Activated CD8-positive, alpha-beta memory T cell treated with anti-CD3 and anti-CD28 coated beads for 48 hours (primary cell): Measurements from ENCODE around the gene CDH4.

Experiments used
- DNase-seq, 3 experiments: peaks; one replicate each; pipeline ENCODE4 v3.0.0-alpha.2; 2020; ENCODE audit warnings: low read depth in 2 of 3, low spot score in 2 of 3

Gene CDH4

DNA sequence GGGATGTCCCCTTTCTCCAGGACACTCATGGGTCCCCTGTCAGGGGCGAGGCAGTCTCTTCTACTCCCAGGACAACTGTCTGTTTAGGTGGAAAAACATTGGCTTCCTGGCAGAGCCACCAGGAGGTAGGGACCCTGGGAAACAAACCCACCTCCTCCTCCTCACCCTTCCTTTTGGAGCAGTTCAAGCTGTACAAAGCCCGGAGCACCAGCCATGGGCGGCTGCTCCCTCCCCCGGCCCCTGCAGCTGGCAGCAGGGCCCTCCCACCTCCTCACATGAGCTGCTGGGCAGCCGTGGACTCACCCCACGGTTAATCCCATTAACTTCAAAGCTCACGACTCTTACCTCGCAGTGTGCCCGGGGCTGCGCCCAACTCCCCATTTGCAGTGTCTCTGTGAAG, 48.6 kb downstream of the CDH4 start:
- DNase-seq: no peak

DNA sequence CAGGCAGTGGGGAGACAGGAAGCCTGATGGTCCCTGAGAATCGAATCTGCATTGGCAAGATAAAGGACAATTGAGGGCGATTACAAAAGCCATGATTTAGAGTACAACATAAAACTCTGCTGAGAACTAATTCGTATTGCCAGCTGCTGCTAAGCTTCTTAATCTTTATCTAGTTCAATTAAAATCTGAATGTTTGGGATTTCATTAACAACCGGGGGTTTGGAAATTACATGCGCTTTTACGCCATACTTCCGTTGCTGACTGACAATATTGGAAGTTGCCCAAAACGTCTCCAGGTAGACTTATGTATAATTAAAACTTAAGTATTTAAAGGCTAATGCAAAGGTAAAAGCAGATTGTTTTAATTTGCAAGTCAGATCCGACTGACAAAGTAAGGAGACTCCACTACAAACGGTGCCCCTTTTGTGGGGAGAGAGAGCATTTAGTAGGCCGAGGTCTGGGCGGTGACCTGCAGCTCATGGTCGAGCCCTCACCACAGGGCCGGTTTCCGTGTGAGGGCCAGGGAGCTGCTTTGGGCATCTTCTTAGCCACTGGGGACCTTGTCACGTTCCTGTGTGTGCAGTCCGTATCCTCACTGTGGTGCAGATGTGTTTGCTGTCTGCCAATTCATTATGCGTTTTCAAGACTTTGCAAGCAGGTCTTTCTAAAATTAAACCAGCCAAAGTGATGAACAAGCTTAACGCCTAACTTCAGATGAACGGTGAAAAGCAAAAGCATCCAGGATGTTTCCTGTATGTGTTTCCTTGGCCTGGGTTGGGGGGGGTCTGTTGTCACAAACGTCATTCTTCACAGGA, 49.9 kb downstream of the CDH4 start:
- no peak for DNase-seq

DNA sequence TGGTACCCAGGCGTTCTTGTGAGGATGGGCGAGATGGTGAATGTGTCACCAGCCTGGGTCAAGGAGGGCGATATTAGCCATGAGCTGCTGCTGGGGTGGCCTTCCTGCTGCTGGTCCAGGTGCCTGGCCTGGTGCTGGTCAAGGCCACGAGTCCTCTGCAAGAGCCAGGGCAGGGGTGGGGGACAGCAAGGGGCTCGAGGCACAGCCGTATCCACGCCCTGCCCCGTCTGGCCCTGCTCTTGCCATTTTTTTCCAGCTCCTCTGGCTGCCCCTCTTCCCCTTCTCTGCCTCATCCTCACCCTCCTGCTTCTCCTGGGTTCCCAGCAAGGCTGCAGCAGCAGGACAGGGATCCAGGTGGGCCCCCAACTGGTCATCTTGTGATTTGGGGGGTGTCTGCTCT, 51.2 kb downstream of the CDH4 start:
- DNase-seq: no peak

DNA sequence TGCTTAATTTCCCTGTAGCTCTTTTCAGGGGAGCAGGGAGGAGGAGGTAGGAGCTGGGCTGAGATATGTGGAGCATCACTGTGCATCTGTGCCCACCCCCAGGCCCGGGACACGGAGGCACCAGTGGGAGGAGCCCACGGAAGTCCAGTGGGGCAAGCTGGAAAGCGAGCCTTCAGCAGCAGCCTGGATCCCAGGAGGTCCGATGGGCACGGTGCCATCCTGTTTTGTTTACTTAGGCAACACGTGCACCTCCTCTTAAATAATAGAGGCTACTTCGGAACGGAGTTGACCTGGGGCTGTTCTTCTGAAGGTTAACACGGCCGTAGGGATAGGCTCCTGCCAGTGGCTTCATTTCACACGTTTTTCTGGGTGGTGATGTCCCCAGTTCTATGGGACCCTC, 51.6 kb downstream of the CDH4 start:
- no peak for DNase-seq

DNA sequence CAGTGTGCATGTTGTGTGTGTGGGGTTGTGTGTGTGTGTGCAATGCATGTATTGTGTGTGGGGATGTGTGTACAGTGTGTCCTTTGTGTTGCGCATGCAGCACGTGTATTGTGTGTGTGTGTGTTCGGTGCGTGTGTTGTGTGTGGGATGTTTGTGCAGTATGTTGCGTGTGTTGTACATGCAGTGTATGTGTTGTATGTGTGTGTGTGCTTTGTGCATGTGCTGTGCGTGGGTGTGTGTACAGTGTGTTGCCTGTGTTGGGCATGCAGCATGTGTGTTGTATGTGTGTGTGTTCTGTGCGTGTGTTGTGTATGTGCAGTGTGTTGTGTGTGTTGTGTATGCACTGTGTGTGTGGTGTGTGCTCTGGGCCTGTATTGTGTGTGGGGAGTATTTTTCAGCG, 52.7 kb downstream of the CDH4 start:
- no peak for DNase-seq

DNA sequence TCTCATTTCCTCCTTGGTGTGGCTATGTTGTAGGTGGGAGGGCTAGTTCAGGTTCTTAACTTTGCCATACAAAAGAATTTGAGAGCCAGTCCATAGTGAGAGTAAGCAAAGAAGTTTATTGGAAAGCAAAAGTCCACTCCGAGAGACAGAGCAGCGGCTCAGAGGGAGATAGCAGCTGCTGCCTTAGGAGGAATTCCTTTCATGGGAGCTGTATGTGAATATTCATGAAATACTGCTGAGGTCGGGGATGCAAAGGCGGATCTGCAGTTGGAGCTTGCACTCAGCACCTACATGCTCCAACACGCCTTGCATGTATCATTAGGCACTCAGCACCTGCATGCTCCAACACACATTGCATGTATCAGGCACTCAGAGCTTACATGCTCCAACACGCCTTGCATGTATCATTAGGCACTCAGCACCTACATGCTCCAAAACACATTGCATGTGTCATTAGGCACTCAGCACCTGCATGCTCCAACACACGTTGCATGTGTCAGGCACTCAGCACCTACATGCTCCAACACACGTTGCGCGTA, 54.9 kb downstream of the CDH4 start:
- no peak for DNase-seq

DNA sequence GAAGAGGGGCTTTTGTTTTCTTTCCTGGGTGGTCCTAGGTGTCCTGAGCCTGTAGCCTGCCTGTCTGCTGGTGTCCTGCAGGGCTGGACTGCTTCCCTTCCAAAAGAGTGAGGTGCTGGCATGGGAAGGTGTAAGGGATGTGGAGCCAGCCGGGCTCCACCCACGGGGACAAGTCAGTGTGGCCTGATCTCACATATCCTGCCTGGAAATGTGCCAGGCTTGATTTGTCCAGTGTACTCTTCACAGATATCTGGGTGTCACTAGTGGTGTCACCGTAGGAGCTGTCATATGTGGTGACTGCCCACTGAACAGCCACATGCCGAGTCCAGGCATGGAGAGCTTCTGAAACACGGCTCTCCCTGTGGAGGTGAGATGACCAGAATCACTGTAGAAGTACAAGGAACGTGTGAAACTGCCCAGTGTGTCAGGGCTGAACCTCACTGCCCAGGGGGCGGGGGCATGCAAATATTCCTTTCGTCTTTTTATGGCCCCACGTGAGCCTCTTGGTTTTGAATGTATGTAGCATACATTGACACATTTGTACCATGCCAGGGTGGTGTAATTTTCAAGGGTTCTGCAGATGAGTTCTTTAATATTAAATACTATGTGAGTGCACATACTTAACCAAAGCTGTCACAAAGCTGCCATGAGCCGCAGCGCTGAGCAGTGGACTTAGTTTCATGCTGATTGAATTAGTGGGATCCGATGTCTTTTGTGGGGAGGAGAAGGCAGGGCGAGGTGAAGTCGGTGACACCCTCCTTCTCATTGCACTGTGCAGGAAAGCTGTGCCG, 55.8 kb downstream of the CDH4 start:
- DNase-seq: no peak

DNA sequence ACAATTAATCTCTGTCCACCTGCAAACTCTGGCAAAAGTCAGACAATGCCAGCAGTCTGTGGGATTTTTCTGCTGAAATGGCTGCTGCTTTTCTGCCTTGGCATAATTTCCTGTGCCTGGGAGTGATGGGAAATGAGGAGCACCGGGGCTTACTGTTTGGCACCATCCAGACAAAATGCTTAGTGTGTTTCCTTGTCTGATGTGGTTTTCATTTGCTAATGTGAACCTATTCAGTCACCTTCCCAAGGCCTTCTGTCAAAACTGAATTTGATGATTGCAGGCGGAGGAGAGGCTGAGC, 56.4 kb downstream of the CDH4 start:
- no peak for DNase-seq

DNA sequence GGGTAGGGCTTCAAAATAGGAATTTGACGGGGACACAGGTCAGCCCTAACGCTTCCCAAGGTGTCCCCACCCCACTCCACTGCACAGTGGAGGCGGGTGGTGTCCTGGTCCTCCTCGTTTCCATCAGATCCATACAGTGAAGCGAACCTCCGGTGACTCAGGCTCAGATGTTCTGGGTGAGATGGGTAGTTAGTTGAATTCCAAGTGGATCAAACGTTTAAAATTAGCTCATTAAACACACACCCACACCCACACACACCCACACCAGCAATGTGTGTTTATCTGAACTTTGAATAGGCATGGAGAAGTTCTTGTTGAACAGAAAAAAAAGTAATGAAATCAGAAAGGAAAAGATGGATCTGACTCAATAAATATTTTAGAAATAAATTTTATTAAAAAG, 58.9 kb downstream of the CDH4 start:
- DNase-seq: no peak

DNA sequence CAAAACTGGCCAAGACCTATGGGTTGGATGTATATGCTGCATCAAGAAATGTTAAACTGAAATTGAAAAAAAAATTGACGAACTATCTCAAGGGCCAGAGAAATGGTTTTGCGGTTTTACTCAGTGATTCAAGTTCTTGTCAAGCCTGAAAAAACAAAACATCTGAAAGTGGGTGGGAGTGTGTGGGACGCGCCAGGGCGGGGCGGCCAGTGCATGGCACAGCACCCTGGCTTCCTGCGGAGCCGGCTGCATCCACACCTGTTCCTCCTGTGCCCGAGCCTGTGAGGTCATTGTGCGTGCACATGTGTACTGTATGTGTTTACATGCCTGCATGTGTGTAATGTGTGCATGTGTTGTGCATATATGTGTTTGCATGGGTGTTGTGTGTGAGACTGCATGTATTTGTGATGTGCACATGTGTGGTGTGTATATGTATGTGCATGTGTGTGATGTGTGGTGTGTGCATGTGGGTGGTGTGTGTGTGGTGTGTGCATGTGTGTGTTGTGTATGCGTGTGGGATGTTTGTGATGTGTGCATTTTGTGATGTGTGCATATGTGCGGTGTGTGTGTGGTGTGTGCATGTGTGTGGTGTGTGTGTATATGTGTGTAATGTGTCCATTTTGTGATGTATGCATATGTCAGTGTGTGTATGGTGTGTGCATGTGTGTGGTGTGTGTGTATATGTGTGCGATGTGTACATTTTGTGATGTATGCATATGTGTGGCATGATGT, 59.8 kb downstream of the CDH4 start:
- no peak for DNase-seq

DNA sequence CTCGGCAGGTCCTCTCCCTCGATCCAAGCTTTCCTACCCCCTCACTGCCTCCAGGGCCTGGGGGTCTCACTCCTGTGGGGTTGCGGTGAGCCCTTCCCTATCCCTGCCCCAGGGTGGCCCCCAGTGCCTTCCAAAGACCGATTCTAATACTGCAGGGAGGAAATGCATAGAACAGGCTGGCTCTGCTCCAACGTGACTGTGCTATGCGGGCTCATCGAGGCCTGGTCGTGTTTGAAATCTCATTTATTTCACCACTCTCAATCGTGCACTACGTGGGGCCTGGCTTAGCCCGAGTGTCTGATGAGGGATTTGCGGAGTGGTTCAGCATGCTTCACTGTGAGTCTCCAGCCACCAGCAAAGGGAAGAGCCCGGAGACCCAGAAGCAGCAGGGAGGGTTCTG, 60.9 kb downstream of the CDH4 start:
- DNase-seq: no peak

DNA sequence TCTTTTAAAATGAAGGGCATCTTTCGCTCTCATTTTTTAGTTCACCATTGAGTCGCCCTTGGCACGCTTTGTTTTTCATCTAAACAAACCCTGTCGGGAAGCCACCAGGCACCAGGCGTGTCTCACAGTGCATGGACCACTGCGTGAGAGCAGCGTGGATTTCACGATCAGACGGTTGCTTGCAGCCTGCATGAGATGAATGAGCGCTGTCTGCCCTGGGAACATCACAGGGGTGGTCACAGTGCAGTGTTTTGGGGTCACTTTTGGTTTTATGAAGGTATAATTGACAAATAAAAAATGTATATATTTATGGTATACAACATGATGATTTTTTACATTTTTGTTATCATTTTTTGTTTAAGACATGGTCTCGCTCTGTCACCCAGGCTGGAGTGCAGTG, 61.3 kb downstream of the CDH4 start:
- DNase-seq: no peak

DNA sequence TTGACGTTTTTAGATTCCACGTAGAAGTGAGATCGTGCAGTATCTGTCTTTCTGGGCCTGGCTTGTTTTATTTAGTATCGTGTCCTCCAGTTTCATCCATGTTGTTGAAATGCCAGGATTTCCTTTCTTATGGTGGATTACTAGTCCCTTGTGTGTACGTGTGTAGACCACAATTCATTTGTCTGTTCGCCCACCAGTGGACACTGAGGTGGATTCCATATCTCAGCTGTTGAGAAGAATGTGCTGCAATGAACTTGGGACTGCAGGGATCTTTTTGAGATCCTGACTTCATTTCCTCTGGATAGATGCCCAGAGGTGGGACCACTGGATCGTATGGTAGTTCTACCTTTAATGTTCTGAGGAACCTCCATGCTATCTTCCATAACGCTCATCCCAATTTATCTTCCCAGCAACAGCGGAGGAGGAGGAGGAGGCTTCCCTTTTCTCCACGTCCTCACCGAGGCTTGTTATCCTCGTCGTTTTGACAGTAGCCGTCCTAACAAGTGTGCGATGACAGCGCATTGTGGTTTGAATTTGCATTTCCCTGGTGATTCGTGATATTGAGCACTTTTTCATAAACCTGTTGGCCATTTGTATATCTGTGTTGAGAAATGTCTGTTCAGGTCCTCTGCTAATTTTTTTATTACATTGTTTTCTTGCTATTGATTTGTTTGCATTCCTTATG, 62.4 kb downstream of the CDH4 start:
- no peak for DNase-seq

DNA sequence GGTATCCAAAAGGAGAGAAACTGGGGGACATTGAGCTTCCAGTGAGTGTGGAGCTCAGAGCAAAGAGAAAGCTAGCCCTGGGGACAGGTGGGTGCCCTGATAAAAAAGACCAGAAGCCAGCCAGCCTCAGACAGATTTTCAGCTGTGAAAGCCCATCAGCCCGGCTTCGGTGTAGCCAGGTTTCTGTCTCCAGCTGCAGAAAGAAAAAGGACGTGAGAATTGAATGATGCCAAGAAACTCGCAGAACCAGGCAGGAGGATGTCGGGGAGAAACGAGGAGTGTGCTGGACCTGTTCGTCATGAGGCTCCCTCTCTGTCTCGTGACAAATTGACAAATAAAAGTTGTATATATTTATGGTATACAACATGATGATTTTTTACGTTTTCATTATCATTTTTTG, 63.3 kb downstream of the CDH4 start:
- DNase-seq: no peak

DNA sequence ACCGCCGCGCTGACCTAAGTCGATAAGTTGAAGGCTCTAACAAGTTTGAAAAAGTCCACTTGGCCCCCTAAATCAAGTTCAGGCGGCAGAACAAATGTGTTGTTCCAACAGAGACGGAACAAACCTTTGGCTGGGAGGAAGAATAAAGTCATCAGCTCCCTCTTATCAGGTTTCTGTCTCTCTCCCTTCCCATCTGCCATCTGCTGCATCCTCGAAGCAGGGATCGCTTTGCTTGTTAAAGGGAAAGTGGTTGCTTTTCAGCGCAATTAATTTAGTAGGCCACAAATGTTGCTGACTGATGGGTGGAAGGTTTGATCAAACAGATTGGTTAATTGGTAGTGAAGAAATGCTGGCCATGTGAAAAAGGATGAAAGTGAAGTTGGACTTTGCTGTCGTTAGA, 64.3 kb downstream of the CDH4 start:
- no peak for DNase-seq

DNA sequence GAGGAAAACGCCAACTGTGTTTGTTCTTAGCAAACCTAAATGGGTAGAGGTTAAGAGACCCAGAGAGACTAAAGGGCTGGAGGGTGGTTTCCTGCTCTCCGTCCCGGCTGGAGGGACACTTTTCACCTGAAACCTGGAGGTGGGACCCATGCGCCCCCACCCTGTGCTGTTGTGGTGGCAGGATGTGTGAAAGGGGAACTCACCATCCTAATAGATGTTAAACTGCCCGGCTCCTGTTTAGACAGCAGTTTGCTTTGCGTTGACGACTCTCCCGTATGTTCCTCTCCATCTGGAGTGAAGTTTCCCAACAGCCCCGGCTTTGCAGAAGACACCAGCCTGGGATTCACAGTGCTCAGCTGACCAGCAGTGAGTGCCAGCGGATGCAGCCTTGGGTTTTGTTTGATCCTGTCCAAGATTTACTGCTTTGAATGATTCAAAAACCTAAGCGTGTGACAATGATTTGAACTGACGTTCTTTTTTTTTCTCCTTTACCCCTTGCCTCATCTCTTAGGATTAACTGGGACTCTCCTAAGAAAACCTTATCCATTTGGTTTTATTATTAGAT, 66.0 kb downstream of the CDH4 start:
- no peak for DNase-seq

DNA sequence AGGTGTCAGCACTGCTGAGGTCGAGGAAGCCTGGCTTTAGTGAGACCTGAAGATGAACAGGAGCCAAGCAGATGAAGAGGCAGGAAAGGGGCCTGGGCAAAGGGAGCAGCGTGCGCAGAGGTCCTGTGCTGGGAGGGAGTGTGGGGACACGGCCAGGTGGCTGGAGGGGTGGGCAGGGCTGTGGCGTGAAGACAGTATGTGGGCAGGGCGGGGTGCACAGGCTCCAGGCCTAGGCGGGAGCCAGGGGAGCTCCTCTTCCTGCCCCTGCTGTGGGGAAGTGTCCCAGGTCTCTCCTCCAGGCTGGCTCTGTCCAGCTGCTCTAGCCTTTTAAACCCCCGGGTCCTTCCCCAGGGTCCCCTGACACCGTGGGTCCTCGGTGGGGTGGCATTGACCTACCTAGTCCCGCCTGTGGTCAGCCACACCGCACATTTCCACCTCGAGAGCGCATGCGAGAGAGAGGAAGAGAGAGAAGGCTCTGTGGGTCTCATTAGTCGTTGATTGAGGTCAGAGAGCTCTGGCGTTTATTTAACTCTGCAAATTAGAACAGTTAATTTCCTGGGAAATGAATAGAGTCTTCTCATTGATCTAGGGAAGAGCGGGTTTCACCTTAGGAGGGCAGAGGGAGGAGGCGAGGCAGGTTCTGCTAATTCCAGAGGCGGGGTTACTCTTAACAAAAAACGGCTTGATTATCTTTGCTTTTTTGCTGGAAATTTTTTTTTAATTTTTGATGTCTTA, 68.8 kb downstream of the CDH4 start:
- no peak for DNase-seq

DNA sequence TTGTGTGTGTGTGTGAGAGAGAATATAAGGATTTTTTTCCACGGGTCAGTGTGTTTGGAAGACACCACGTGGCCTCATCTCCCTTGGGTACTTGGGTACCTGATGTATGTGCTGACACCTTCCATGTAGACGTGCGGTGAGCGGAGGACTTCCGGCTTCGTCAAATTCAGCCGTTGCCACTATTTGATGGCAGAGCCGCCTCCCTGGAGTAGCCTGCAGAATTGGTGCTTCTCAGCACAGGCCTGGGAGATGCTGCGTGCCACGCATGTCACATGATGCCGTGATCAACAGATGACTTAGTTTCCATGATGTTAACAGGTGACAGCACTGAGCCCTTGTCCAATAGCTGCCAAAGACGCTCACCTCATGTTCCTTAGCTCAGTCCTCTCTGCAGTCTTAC, 69.4 kb downstream of the CDH4 start:
- no peak for DNase-seq

DNA sequence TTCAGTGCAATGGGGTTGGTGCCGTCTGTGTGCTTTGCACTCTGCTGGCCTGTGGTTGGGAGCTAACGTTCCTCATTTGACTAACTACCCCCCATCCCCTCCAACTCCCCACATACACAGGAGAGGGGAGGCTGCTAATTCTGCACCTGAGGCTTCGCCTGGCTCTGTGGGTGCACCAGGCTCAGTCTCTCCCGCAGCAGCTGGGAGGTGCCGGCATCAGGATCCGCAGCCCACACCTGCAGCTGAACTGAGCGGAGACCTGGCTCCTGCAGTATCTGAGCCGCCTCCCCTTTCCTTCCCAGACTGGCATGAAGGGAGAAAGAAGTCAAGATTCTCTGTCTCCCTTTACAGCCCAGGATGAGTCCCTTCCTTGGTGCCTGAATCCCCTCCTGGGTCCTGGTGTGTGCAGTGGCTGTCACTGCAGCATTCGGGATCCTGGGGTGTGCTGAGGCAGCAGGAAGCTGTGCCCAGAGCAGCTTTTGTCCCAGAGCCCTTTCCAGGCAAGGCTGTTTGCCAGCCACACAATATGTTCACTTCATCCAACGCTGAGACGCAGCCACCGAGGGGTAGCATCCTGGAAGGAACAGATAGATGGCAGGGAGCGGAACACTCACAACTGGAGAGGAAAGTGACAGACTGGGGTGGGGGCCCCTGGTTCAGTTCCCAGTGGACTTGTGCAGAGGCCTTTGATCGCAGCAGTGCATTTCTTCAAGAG, 70.2 kb downstream of the CDH4 start:
- no peak for DNase-seq

DNA sequence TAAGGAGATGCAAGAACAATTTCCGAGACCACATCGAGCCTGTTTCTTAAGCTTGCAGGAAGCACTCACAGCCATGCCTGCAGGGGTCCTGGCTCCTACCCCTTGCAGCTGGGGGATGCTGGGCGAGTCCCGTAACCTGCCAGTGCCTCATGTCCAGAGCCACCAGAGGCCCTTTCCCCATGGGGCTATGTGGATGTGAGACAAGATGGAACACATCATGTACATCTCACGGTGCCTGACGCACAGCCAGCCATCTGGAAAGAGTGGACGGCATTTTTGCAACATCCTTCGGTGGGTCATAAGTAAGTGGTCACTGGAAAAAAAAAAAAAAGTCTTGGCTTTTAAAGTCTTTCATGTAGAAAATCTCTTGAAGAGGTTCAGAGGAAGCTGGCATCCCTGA, 72.8 kb downstream of the CDH4 start:
- no peak for DNase-seq
